DND-41 (cell line): ENCODE results near the gene TAS2R19.

ENCODE experiments used
- ATAC-seq: fragments of 200-7000 bp; cut with Tn5 transposase; 3 replicates; pipeline ENCODE4 v1.9.1; 2021; ENCODE audit warnings: low read depth; ENCODE audit not compliant: insufficient read depth
- DNase-seq: peaks from one replicate; pipeline ENCODE4 v3.0.0-alpha.2; 2020
- H2AFZ ChIP-seq: 2 replicates; pipeline ENCODE4 v1.6.0; 2012; ENCODE audit warnings: low read depth, low read length
- H3K27ac ChIP-seq: 2 replicates; pipeline ENCODE4 v1.5.1; 2012; ENCODE audit warnings: low read length, inconsistent platforms
- H3K27me3 ChIP-seq: fragments of 200-600 bp; sonication (generic); 2 replicates; pipeline ENCODE4 v1.6.0; 2012; ENCODE audit warnings: low read length, mild to moderate bottlenecking, inconsistent platforms; ENCODE audit not compliant: insufficient read depth, poor library complexity
- H3K36me3 ChIP-seq: 2 replicates; pipeline ENCODE4 v1.5.1; 2012; ENCODE audit warnings: low read length, inconsistent platforms; ENCODE audit not compliant: insufficient read depth
- H3K4me1 ChIP-seq: 2 replicates; pipeline ENCODE4 v1.5.1; 2012; ENCODE audit warnings: mild to moderate bottlenecking, low read length; ENCODE audit not compliant: insufficient read depth
- H3K4me2 ChIP-seq: 2 replicates; pipeline ENCODE4 v1.6.0; 2012; ENCODE audit warnings: mild to moderate bottlenecking, moderate library complexity, low read length, inconsistent platforms; ENCODE audit not compliant: insufficient read depth
- H3K4me3 ChIP-seq, 2 experiments: fragments of 200-600 bp in 1 of 2; shearing (Covaris generic) in 1 of 2; 2 replicates each; pipeline ENCODE4 v1.5.1; 2012 to 2016; ENCODE audit warnings: inconsistent platforms in 2 of 2, low read length in 2 of 2, mild to moderate bottlenecking in 2 of 2, low read depth in 1 of 2, moderate library complexity in 1 of 2
- H3K79me2 ChIP-seq: 2 replicates; pipeline ENCODE4 v1.6.0; 2012; ENCODE audit warnings: low read length, inconsistent platforms; ENCODE audit not compliant: insufficient read depth
- H3K9ac ChIP-seq: 2 replicates; pipeline ENCODE4 v1.6.0; 2012; ENCODE audit warnings: low read depth, mild to moderate bottlenecking, inconsistent platforms, low read length, moderate library complexity
- H3K9me3 ChIP-seq: 2 replicates; pipeline ENCODE4 v1.5.1; 2012; ENCODE audit warnings: low read length, moderate library complexity, mild to moderate bottlenecking, inconsistent platforms; ENCODE audit not compliant: insufficient read depth, severe bottlenecking
- H4K20me1 ChIP-seq: 2 replicates; pipeline ENCODE4 v1.6.0; 2012; ENCODE audit warnings: low read length; ENCODE audit not compliant: insufficient read depth
- CTCF ChIP-seq: IDR thresholded peaks from 2 replicates; pipeline ENCODE4 v1.5.1; 2012; ENCODE audit warnings: borderline replicate concordance, low read length, moderate library complexity, mild to moderate bottlenecking; ENCODE audit not compliant: poor library complexity, severe bottlenecking; ENCODE audit errors: extremely low read depth
- EZH2 ChIP-seq: IDR thresholded peaks from 3 replicates; pipeline ENCODE4 v1.6.1; 2012; ENCODE audit warnings: borderline replicate concordance, low read depth, mild to moderate bottlenecking, moderate library complexity, low read length, inconsistent platforms; ENCODE audit not compliant: severe bottlenecking

Gene TAS2R19

GRCh38 chr12:11015775-11016430, 6.5 kb downstream of the TAS2R19 start:
- H3K4me3 ChIP-seq, result no peak overlapping the region
- DNase-seq (no peak), ATAC-seq (peak; percentile 17; the same call in 1 of the 3 replicates)
- H3K36me3 ChIP-seq, result peaks cover 4% of the 10 kb centered on the region; the same call in 1 of the 2 replicates
- no peaks in the 10 kb centered on the region for H3K4me1 ChIP-seq
- H3K9me3 ChIP-seq, result no peaks in the 10 kb centered on the region
- no peak overlapping the region for H2AFZ ChIP-seq
- no peak for TF ChIP-seq CTCF
- no peak for TF ChIP-seq EZH2
- H3K27me3 ChIP-seq, result no peaks in the 10 kb centered on the region
- no peak overlapping the region for H3K4me2 ChIP-seq
- H3K27ac ChIP-seq, result no peak overlapping the region
- no peaks in the 10 kb centered on the region; the same call in 1 of the 2 replicates for H3K79me2 ChIP-seq
- H3K9ac ChIP-seq, result no peak overlapping the region
- peaks cover 6% of the 10 kb centered on the region for H4K20me1 ChIP-seq

DNA sequence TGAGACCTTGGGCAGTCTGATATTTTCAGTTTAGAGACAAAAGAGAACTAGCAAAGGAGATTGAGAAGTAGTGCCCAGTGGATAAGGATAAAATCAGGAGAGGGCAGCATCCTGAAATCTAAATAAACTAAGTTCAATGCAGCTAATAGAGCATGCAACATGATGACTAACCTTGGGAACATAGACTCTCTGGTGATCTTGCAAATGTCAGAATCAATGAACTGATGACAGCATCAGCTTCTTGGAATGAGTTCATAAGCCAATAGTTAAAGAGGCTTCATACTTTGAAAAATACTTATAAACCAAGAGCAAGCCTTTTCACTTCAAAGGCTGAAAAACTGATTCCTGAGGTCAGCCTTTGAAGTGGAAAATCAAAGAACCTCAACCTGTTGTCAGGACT, 8.2 kb downstream of the TAS2R19 start:
- Histone ChIP-seq H4K20me1 (peaks cover 6% of the 10 kb centered on the region), H3K4me2 (no peak overlapping the region), H3K9ac (no peak overlapping the region), H3K4me3 (no peak overlapping the region), H3K36me3 (peaks cover 4% of the 10 kb centered on the region; the same call in 1 of the 2 replicates), H3K27ac (no peak overlapping the region), H2AFZ (no peak overlapping the region), H3K4me1 (no peaks in the 10 kb centered on the region), H3K27me3 (no peaks in the 10 kb centered on the region), H3K79me2 (no peaks in the 10 kb centered on the region; the same call in 1 of the 2 replicates), H3K9me3 (no peaks in the 10 kb centered on the region)
- ATAC-seq (no peak), DNase-seq (no peak)
- TF ChIP-seq EZH2 (no peak), CTCF (no peak)

- Histone ChIP-seq H4K20me1 (no peaks in the 10 kb centered on the region), H3K4me1 (no peaks in the 10 kb centered on the region), H3K9ac (no peak overlapping the region), H3K36me3 (no peaks in the 10 kb centered on the region), H3K79me2 (no peaks in the 10 kb centered on the region), H3K4me3 (no peak overlapping the region), H3K27ac (no peak overlapping the region), H3K27me3 (no peaks in the 10 kb centered on the region), H2AFZ (no peak overlapping the region), H3K4me2 (no peak overlapping the region), H3K9me3 (no peaks in the 10 kb centered on the region)
- no peak for ATAC-seq
- TF ChIP-seq EZH2 (no peak), CTCF (no peak)
- no peak for DNase-seq
Measured at GRCh38 chr12:11007608-11008007, 14.8 kb downstream of the TAS2R19 start.

- no peak for ATAC-seq
Measured at GRCh38 chr12:10998204-10998603, 24.2 kb downstream of the TAS2R19 start, which contains the start of gene TAS2R20. Gene TAS2R20 (minus strand): TSS chr12:10998304. CDS start chr12:10997875, 429 bp downstream.

More at GRCh38 chr12:10998204-10998603, 24.2 kb downstream of the TAS2R19 start, which contains the start of gene TAS2R20:
- Histone ChIP-seq H3K36me3 (peaks cover 14% of the 10 kb centered on the region; the same call in 1 of the 2 replicates), H3K4me3 (no peak within 1 kb of the TSS), H3K27ac (no peak within 1 kb of the TSS), H4K20me1 (no peaks in the 10 kb centered on the region), H3K4me1 (no peaks in the 10 kb centered on the region), H3K4me2 (no peak within 1 kb of the TSS), H3K27me3 (no peaks in the 10 kb centered on the region), H2AFZ (no peak within 1 kb of the TSS), H3K9me3 (peaks cover 3% of the 10 kb centered on the region), H3K79me2 (0 out of 2 replicates have a peak, but pooled peaks cover 2% of the 10 kb centered on the region), H3K9ac (no peak within 1 kb of the TSS)
- no peak for DNase-seq
- TF ChIP-seq CTCF (no peak), EZH2 (no peak)
